Tibial nerve (tissue), 4 donors: ENCODE data around the gene PLEKHG5. TPM values are rescaled to one million over a fixed set of nuclear protein-coding genes. Genes with fewer than 3 reads are reported as not detected.

Experiments
- DNase-seq, 2 donors: peaks; one replicate each; pipeline ENCODE4 v3.0.0-alpha.2; 2019; ENCODE audit warnings: low spot score in 2 of 2
- H3K27ac ChIP-seq, 4 donors: fragments of 200-600 bp; sonication (generic) in 3 of 4; one replicate each; pipeline ENCODE4 v1.5.1; 2017 to 2019; ENCODE audit warnings: mild to moderate bottlenecking in 1 of 4
- H3K27me3 ChIP-seq, 2 donors: fragments of 200-600 bp; sonication (generic) in 1 of 2; one replicate each; pipeline versions ENCODE4 v1.5.1 to v1.6.0; 2017 to 2019
- H3K36me3 ChIP-seq, 3 donors: fragments of 200-600 bp; sonication (generic); one replicate each; pipeline ENCODE4 v1.5.1; 2018 to 2019
- H3K4me1 ChIP-seq, 4 donors: fragments of 200-600 bp; sonication (generic) in 3 of 4; one replicate each; pipeline ENCODE4 v1.5.1; 2017 to 2019
- H3K4me3 ChIP-seq, 4 donors: fragments of 200-600 bp; sonication (generic) in 3 of 4; one replicate each; pipeline ENCODE4 v1.5.1; 2017 to 2019; ENCODE audit warnings: mild to moderate bottlenecking in 1 of 4, moderate library complexity in 1 of 4
- H3K9me3 ChIP-seq, 4 donors: fragments of 200-600 bp; sonication (generic) in 3 of 4; one replicate each; pipeline ENCODE4 v1.5.1; 2017 to 2019
- CTCF ChIP-seq, 5 experiments: fragments of 200-600 bp in 3 of 5; fragments of 450-650 bp in 2 of 5; sonication (generic) in 3 of 5; IDR thresholded peaks; one replicate each; pipeline ENCODE4 v1.5.1; 2016 to 2019; ENCODE audit warnings: antibody characterized with exemption in 5 of 5, mild to moderate bottlenecking in 3 of 5, moderate library complexity in 2 of 5
- EP300 ChIP-seq, 2 donors: sonication (generic); formaldehyde crosslinking; IDR thresholded peaks; one replicate each; pipeline ENCODE4 v1.6.1; 2017; ENCODE audit warnings: antibody characterized with exemption in 2 of 2, mild to moderate bottlenecking in 1 of 2
- POLR2A ChIP-seq, 2 donors: fragments of 450-650 bp; IDR thresholded peaks; one replicate each; pipeline ENCODE4 v1.6.1; 2017; ENCODE audit warnings: antibody characterized with exemption in 2 of 2, mild to moderate bottlenecking in 2 of 2, moderate library complexity in 2 of 2
- WGBS, 2 donors: methylation state at CpG; one replicate each; pipeline ENCODE4 v1.1.5; 2018; 5-methylcytosine and 5-hydroxymethylcytosine counted together
- total RNA-seq, 4 donors: library from RNA; depleted of rRNA; stranded (reverse); fragments of >200 nt; gene quantifications; one replicate each; pipeline ENCODE4 v1.1.0, GENCODE V29; 2016

PLEKHG5 gene
- total RNA-seq, 4 donors from 2014 or later = 25.6 to 40.8 (median 30.8) TPM

DNA sequence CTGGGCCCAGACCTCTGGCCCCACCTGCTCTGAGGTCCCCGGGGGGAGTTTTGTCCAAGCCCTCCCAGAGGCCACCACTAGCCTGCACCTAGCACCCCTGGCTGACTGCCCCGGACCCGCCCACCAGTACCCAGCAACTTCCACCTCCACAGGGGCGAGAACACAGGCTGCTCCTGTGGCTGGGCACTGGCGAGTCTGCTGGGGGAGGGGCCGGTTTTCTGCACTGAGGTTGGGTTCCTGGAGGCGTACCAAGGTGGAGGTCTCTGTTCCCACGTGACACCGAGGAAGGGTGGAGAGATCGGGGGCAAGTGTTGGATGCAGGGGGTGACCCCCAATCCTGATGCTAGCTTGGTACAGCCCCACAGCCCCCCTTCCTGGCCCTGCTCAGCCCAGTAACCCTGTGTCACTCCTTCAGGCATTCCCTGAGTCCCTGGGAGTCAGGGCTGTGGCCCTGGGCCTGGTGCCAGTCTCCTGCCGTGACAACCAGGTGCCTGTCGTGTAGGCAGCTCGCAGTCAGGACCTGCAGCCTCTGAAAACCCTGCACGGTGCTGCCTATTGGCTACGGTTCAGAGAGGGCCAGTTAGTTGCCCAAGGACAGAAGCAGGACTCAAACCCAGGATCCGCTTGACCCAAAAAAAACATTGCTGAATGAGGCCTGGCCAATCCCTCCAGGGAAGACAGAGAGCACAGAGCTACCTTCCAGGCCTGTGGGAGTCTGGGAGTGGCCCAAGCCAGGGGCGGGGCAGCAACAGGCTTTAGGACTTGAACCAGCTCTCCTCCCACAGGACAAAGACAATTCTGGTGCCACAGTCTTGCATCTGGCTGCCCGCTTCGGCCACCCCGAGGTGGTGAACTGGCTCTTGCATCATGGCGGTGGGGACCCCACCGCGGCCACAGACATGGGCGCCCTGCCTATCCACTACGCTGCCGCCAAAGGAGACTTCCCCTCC is 63.8 kb downstream of the PLEKHG5 start:
- 75 to 80% methylated on average over 22 to 23 of the region's 26 CpGs for WGBS, 2 donors
- Histone ChIP-seq H3K27ac (no peak overlapping the region), H3K4me3 (no peak overlapping the region), H3K4me1 (peaks cover 0 to 27% (median 8%) of the 10 kb centered on the region in 4 donors), H3K36me3 (no peaks in the 10 kb centered on the region), H3K27me3 (peaks cover 0 to 85% of the 10 kb centered on the region in 2 donors), H3K9me3 (no peaks in the 10 kb centered on the region)
- TF ChIP-seq CTCF (IDR thresholded peaks at IDR 0.05) = no peak
- TF ChIP-seq POLR2A (IDR thresholded peaks at IDR 0.05) = no peak
- no peak for TF ChIP-seq EP300 (IDR thresholded peaks at IDR 0.05)
- no peak for DNase-seq

- DNase-seq = no peak
- peaks cover 0 to 27% (median 8%) of the 10 kb centered on the region in 4 donors for H3K4me1 ChIP-seq
- H3K27ac ChIP-seq = no peak overlapping the region
- TF ChIP-seq EP300 (IDR thresholded peaks at IDR 0.05) (no peak), CTCF (IDR thresholded peaks at IDR 0.05) (no peak), POLR2A (IDR thresholded peaks at IDR 0.05) (no peak)
- no peak overlapping the region for H3K4me3 ChIP-seq
- WGBS, 2 donors = 89% methylated on average over 9 to 10 of the region's 10 CpGs
- peaks cover 0 to 88% of the 10 kb centered on the region in 2 donors for H3K27me3 ChIP-seq
- no peaks in the 10 kb centered on the region for H3K36me3 ChIP-seq
- H3K9me3 ChIP-seq = no peaks in the 10 kb centered on the region
These were observed 64.5 kb downstream of the PLEKHG5 start for GRCh38 chr1:6426972-6427350.

GRCh38 chr1:6426277-6426971 is 65.0 kb downstream of the PLEKHG5 start:
- DNase-seq = no peak
- Histone ChIP-seq H3K27ac (no peak overlapping the region), H3K9me3 (no peaks in the 10 kb centered on the region), H3K27me3 (peaks cover 0 to 92% of the 10 kb centered on the region in 2 donors), H3K36me3 (no peaks in the 10 kb centered on the region), H3K4me1 (peaks cover 0 to 27% (median 8%) of the 10 kb centered on the region in 4 donors), H3K4me3 (no peak overlapping the region)
- 93 to 96% methylated on average over 4 to 9 of the region's 9 CpGs for WGBS, 2 donors
- TF ChIP-seq EP300 (IDR thresholded peaks at IDR 0.05) (no peak), POLR2A (IDR thresholded peaks at IDR 0.05) (no peak), CTCF (IDR thresholded peaks at IDR 0.05) (no peak)

GRCh38 chr1:6425658-6426057 is 65.8 kb downstream of the PLEKHG5 start:
- Histone ChIP-seq H3K27me3 (peaks cover 0 to 96% of the 10 kb centered on the region in 2 donors), H3K27ac (no peak overlapping the region), H3K36me3 (no peaks in the 10 kb centered on the region), H3K9me3 (no peaks in the 10 kb centered on the region), H3K4me3 (no peak overlapping the region), H3K4me1 (peaks cover 0 to 30% (median 10%) of the 10 kb centered on the region in 4 donors)
- DNase-seq = no peak
- TF ChIP-seq POLR2A (IDR thresholded peaks at IDR 0.05) = no peak
- no peak for TF ChIP-seq CTCF (IDR thresholded peaks at IDR 0.05)
- TF ChIP-seq EP300 (IDR thresholded peaks at IDR 0.05) = no peak
- WGBS, 2 donors = 80 to 81% methylated on average over 6 of the region's 6 CpGs
